HG02981 (cell line): ENCODE measurements around the gene TCHHL1.
"Not testable (repeated sequence)": the region's sequence is repeated elsewhere in the genome, so short reads cannot be mapped to it uniquely, and the experiment has no call there.

ENCODE experiments used
- ATAC-seq: cut with Tn5 transposase; IDR thresholded peaks from one replicate; pipeline ENCODE4 v1.9.1; 2021; ENCODE audit warnings: mild to moderate bottlenecking, moderate library complexity; ENCODE audit not compliant: unreplicated experiment

The TCHHL1 gene

GRCh38 chr1:152096931-152097330, 8.1 kb upstream of the TCHHL1 start:
- ATAC-seq = no peak

- ATAC-seq = no peak
These were observed 2.1 kb downstream of the TCHHL1 start for GRCh38 chr1:152086760-152087159.

- ATAC-seq = no peak
These were observed 4.0 kb downstream of the TCHHL1 start for GRCh38 chr1:152084853-152085252.

DNA sequence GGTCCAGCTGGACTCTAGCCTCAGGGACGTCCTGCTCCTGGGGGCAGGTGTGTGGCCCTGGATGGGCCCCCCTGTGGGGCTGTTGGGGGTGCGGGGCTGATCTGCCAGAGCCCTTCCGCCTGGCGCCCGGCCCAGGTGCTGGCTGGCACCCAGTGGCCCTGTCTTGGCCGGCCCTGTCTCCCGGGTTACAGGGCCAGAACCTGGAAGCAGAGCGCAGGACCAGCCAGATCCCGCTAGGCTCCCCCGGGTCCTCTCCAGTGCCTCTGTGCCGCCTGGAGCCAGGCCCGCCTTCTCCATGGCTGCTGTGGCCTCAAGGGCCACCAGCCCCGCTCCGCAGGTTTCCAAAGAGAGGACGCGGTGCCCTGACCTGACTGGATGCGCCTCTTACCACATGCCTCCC, 7.8 kb downstream of the TCHHL1 start:
- not testable (repeated sequence) for ATAC-seq

DNA sequence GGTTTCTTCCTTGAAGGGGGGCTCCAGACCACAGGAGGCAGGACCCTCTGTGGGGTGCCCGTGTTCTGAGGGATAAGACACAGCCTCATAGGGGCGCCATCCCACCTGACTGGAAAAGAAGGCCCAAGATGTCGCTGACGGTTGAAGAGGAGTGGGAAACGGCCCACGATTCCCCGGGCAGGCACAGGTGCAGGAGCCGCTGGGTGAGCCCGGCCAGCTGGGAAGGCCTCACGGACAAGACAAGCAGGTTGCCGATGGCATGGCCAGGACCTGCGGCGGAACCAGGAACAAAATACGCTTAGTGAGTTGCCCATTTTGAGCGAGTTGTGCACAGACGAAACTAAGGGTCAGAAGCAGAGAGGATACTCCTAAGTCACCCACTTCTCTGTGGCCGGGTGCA, 8.4 kb downstream of the TCHHL1 start:
- ATAC-seq = not testable (repeated sequence)

GRCh38 chr1:152078831-152079441, 9.9 kb downstream of the TCHHL1 start:
- ATAC-seq = no peak

DNA sequence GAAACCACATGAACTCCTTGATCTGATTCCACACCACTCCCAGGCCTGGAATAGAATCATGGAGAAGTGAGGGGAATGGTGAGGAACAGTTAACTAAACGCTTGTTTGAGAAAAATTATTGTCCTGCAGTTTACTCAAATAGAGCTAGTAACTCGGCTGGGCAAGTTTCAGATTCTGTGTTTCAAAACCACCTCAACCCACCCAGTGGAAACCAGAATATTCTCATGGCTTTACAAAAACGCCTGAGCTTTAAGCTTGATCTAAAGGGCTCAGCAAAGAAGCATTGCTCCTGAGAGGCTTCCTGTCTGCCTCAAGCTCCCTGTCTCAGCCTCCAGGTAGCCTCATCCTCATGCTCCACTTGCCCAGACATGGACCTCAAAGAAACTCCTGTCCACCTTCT, 16.6 kb downstream of the TCHHL1 start:
- ATAC-seq = no peak

DNA sequence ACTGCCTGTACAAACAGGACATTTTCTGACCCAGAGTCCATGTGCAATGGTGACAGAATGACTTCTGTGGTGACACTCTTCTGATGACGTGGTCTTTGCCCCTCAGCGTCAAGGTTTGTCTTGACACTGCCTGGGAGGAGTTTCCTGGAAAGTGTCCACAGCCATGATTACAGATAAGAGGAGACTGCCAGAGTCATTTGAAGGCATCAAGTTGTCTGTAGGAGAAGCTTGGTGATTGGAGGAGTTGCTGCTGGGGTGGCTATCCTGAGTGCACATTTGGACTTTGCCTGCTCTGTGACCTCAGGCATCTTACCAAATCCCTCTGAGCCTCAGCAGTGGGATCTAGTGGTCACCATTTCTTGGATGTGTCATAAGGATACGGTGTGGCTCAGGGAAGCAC, 17.7 kb downstream of the TCHHL1 start:
- no peak for ATAC-seq

DNA sequence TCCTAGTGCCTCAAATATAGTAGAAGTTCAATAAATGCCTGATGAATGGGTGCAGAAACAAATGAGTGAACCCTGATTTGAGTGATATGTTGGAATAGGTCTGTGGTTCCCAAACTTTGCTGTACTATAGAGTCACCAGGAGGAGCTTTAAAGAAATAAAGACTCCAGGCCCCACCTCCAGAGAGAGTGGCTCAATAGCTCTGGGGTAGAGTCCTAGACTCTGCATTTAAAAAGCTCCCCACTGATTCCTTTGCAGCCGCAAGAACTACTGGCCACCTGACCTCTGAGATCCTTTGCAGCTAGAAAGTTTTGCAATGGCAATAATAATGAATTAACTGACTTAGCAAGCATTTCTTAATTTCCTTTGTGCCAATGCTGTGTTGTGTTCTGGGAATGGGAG, 20.9 kb downstream of the TCHHL1 start:
- ATAC-seq = no peak

DNA sequence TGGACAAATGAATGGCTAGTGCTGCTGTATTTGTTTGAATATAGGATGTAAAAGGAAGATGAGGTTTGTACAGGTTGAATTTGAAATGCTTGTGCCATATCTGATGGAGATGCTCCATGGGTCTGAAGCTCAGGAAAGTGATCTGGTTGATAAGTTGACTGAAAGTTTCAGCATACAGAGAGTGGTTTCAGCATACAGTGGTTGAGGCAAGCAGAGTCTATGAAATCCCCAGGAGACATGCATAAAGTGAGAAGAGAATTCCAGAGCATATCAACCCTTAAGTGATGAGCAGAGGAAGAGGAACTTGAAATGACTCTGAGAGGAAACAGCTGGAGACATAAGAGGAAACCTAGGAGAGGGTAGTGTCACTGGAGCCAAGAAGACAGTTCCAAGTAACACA, 21.7 kb downstream of the TCHHL1 start:
- ATAC-seq = no peak

- ATAC-seq = no peak
These were observed 26.9 kb downstream of the TCHHL1 start for GRCh38 chr1:152061952-152062351.

GRCh38 chr1:152053375-152053774, 35.5 kb downstream of the TCHHL1 start:
- no peak for ATAC-seq

- ATAC-seq = no peak
These were observed 36.3 kb downstream of the TCHHL1 start for GRCh38 chr1:152052606-152053005.

GRCh38 chr1:152050886-152051675, 37.8 kb downstream of the TCHHL1 start:
- no peak for ATAC-seq

- ATAC-seq = no peak
These were observed 39.4 kb downstream of the TCHHL1 start for GRCh38 chr1:152049291-152050083.

- peak; percentile 9 for ATAC-seq
These were observed 40.4 kb downstream of the TCHHL1 start for GRCh38 chr1:152048416-152049009.

- ATAC-seq = peak; percentile 92
These were observed 41.0 kb downstream of the TCHHL1 start for GRCh38 chr1:152047730-152048415.

DNA sequence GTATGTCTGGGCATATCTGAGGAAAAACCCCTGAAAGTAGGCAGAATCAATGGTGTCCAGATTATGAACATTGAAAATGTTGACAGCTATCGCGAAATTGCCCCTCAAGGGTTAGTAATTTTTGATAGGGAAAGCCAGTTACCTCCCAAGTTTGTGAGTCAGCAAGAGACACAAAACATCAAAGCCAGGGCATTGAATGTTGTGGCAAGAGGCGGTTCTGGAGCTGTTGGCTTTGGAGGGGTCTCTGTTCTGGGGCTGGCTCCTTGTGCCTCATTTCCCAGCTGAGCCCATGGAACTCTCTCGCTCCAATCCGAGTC, 41.5 kb downstream of the TCHHL1 start:
- ATAC-seq = no peak

- ATAC-seq = no peak
These were observed 44.5 kb downstream of the TCHHL1 start for GRCh38 chr1:152044386-152044785.

GRCh38 chr1:152043870-152044269, 45.0 kb downstream of the TCHHL1 start:
- ATAC-seq = no peak

DNA sequence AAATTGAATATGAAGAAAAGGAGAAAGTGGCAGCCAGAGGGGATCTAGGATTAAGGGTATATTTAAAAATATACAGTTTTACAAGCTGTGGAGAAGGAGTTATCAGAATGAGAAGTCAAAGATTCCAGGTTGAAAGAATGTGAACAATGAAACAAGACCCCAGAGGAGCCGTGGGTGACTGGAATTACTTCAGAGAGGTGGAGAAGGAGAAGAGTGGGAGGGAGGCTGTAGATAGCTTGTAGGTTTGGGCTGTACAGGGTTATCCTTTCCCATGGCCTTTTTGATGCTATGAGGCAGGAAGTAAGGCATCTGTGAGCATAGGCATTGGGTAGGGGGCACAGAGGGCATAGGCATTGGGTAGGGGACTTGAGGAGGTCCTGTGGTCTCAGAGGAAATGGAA, 46.8 kb downstream of the TCHHL1 start:
- ATAC-seq = no peak
